Uterus (tissue), 4 donors: ENCODE data around the gene GNAL. TPM values are rescaled to one million over a fixed set of nuclear protein-coding genes. Genes with fewer than 3 reads are reported as not detected.

Source experiments
- DNase-seq, 2 donors: peaks; one replicate each; pipeline ENCODE4 v3.0.0-alpha.2; 2019 to 2020
- H3K27ac ChIP-seq, 2 donors: fragments of 200-600 bp; sonication (generic); 1 replicate in 1 of 2; 2 replicates in 1 of 2; pipeline ENCODE4 v1.5.1; 2016 to 2018
- H3K27me3 ChIP-seq, 2 donors: fragments of 200-600 bp; sonication (generic); one replicate each; pipeline ENCODE4 v1.5.1; 2018 to 2019; ENCODE audit warnings: control low read depth in 1 of 2
- H3K36me3 ChIP-seq, 2 donors: fragments of 200-600 bp; sonication (generic); one replicate each; pipeline ENCODE4 v1.5.1; 2019; ENCODE audit warnings: control low read depth in 1 of 2
- H3K4me1 ChIP-seq, 2 donors: fragments of 200-600 bp; sonication (generic); one replicate each; pipeline ENCODE4 v1.5.1; 2018 to 2019; ENCODE audit warnings: control low read depth in 1 of 2
- H3K4me3 ChIP-seq, 2 donors: fragments of 200-600 bp; sonication (generic); 1 replicate in 1 of 2; 2 replicates in 1 of 2; pipeline ENCODE4 v1.5.1; 2018 to 2019; ENCODE audit warnings: mild to moderate bottlenecking in 1 of 2
- H3K9me3 ChIP-seq, 2 donors: fragments of 200-600 bp; sonication (generic); one replicate each; pipeline ENCODE4 v1.5.1; 2019; ENCODE audit warnings: control low read depth in 1 of 2
- CTCF ChIP-seq, 4 experiments: fragments of 200-600 bp in 2 of 4; fragments of 450-650 bp in 2 of 4; sonication (generic) in 2 of 4; IDR thresholded peaks; one replicate each; pipeline ENCODE4 v1.5.1; 2016 to 2019; ENCODE audit warnings: antibody characterized with exemption in 4 of 4, mild to moderate bottlenecking in 2 of 4, moderate library complexity in 1 of 4
- POLR2A ChIP-seq, 2 donors: fragments of 450-650 bp; IDR thresholded peaks; one replicate each; pipeline ENCODE4 v1.6.1; 2016; ENCODE audit warnings: antibody characterized with exemption in 2 of 2, mild to moderate bottlenecking in 1 of 2, moderate library complexity in 1 of 2
- intact Hi-C: fragments of 100-400 bp; cut with DNase I; formaldehyde crosslinking; loops from one replicate; pipeline ENCODE4 v1.15.1; 2023; ENCODE audit warnings: low total_unique reads
- total RNA-seq, 4 donors: library from RNA; depleted of rRNA in 3 of 4; stranded (reverse); fragments of >200 nt in 3 of 4; gene quantifications; one replicate each; pipeline versions ENCODE4 v1.1.0 to v1.2.4, GENCODE V29; 2014 to 2023
- donor health status: DM: yes; HTN: yes; CAD: no.

Gene GNAL
- total RNA-seq, 4 donors from 2014 or later, result 4.6 to 20.2 (median 13.8) TPM

GRCh38 chr18:11811009-11811408 lies 121.9 kb downstream of the GNAL start:
- H3K4me1 ChIP-seq, result no peaks in the 10 kb centered on the region
- no peak overlapping the region for H3K27ac ChIP-seq
- H3K27me3 ChIP-seq, result no peaks in the 10 kb centered on the region
- H3K36me3 ChIP-seq, result no peaks in the 10 kb centered on the region
- DNase-seq, result no peak
- H3K4me3 ChIP-seq, result no peak overlapping the region
- intact Hi-C loops, result no loop called here
- no peak for TF ChIP-seq CTCF (IDR thresholded peaks at IDR 0.05)
- TF ChIP-seq POLR2A (IDR thresholded peaks at IDR 0.05), result no peak
- H3K9me3 ChIP-seq, result no peaks in the 10 kb centered on the region

GRCh38 chr18:11817229-11817628 lies 128.2 kb downstream of the GNAL start:
- TF ChIP-seq CTCF (IDR thresholded peaks at IDR 0.05) (no peak), POLR2A (IDR thresholded peaks at IDR 0.05) (no peak)
- DNase-seq, result no peak
- H3K4me3 ChIP-seq, result no peak overlapping the region
- H3K27ac ChIP-seq, result no peak overlapping the region
- H3K4me1 ChIP-seq, result no peaks in the 10 kb centered on the region
- intact Hi-C loops, result no loop called here
- no peaks in the 10 kb centered on the region for H3K27me3 ChIP-seq
- no peaks in the 10 kb centered on the region for H3K9me3 ChIP-seq
- H3K36me3 ChIP-seq, result no peaks in the 10 kb centered on the region

DNA sequence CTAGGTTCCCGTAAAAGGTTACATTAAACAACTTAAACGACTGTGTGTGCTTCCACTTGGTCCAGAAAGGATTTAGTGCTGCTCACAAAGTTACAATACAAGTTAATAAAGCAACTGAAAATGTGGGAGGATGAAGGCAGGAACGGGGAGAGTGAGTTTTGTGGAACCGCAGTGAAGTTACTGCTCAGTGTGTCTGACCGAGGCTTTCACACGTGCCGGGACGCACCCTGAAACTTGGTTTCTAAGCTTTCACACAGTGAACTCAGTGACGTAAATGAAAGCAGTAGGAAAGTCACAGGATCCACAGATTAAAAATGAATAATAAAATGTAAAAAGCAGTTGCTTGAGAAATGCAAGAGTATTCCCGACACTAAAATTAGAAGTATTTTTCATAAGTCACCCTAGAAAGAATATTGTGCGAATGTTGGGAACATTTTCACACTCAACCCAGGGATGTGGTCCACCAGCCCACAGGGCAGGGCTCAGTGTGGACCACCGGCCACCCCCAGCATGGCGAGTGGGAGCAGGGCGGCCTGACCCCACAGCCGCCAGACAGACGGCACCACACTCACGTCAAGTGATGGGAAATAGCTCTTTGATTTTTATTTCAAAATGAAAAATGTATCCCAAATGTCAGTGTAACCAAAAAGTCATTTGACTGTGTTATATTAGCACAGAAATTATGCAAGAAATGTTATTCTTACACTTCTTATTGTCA lies 129.6 kb downstream of the GNAL start:
- DNase-seq, result no peak
- H3K9me3 ChIP-seq, result no peaks in the 10 kb centered on the region
- H3K4me3 ChIP-seq, result no peak overlapping the region
- no peaks in the 10 kb centered on the region for H3K27me3 ChIP-seq
- H3K36me3 ChIP-seq, result no peaks in the 10 kb centered on the region
- H3K27ac ChIP-seq, result no peak overlapping the region
- TF ChIP-seq POLR2A (IDR thresholded peaks at IDR 0.05), result no peak
- TF ChIP-seq CTCF (IDR thresholded peaks at IDR 0.05), result no peak
- no peaks in the 10 kb centered on the region for H3K4me1 ChIP-seq
- intact Hi-C loops, result no loop called here

DNA sequence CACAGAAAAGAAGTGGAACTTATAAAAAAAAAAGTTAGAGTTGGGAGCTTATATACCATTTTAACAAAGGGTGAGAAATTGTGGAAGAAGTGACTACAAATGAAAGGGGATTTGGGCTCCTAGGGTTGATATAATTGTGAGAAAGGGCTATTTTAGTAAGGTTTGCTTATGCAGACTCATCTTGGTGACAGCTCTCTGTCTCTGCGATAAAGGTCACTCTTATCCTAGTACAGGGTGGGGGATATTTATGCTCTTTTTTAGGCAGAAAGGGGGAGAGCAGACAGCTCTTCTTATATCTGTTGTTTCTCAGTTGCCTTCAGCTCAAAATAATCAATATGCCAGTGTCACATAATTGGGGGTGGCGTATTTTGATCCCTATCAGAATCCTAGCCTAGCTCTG lies 130.9 kb downstream of the GNAL start:
- no peaks in the 10 kb centered on the region for H3K9me3 ChIP-seq
- no peaks in the 10 kb centered on the region for H3K36me3 ChIP-seq
- no peaks in the 10 kb centered on the region for H3K4me1 ChIP-seq
- H3K27me3 ChIP-seq, result no peaks in the 10 kb centered on the region
- TF ChIP-seq POLR2A (IDR thresholded peaks at IDR 0.05), result no peak
- no peak for TF ChIP-seq CTCF (IDR thresholded peaks at IDR 0.05)
- no peak overlapping the region for H3K4me3 ChIP-seq
- no peak overlapping the region for H3K27ac ChIP-seq
- intact Hi-C loops, result no loop called here
- no peak for DNase-seq

DNA sequence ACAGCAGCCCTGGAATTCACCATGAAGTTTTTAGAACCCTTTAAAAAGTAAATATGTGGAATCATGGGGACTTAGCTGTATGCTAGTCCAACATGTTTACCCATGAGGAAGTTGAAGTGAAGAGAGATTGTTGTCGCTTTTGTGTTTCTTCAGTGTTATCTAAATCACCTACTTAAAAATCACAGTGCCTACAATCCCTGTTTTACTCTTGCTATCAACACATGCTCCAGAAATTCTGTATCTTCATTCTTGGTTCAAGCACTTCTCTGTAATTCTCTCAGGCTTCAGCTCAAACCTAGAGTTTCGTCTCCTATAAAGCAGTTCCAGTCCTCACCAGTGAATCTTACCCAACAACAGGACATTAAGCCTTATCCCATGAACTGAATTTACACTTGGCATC lies 131.6 kb downstream of the GNAL start:
- DNase-seq, result no peak
- H3K4me3 ChIP-seq, result no peak overlapping the region
- H3K9me3 ChIP-seq, result no peaks in the 10 kb centered on the region
- no peaks in the 10 kb centered on the region for H3K36me3 ChIP-seq
- H3K4me1 ChIP-seq, result no peaks in the 10 kb centered on the region
- no peak overlapping the region for H3K27ac ChIP-seq
- H3K27me3 ChIP-seq, result no peaks in the 10 kb centered on the region
- intact Hi-C loops, result no loop called here
- TF ChIP-seq CTCF (IDR thresholded peaks at IDR 0.05) (no peak), POLR2A (IDR thresholded peaks at IDR 0.05) (no peak)
